Activated naive CD8-positive, alpha-beta T cell treated with anti-CD3 and anti-CD28 coated beads for 36 hours (primary cell): ENCODE data around the gene DNASE2B. TPM values are rescaled to one million over a fixed set of nuclear protein-coding genes. Genes with fewer than 3 reads are reported as not detected.

Experiments used
- DNase-seq: peaks from one replicate; pipeline ENCODE4 v3.0.0; 2021
- H3K27ac Mint-ChIP-seq: one replicate; pipeline ENCODE4 v1.8.0; 2022; ENCODE audit warnings: mild to moderate bottlenecking, moderate library complexity, mixed read lengths
- H3K27me3 Mint-ChIP-seq: one replicate; pipeline ENCODE4 v1.8.0; 2022; ENCODE audit warnings: mild to moderate bottlenecking, mixed read lengths
- H3K36me3 Mint-ChIP-seq: one replicate; pipeline ENCODE4 v1.8.0; 2021; ENCODE audit warnings: mild to moderate bottlenecking, mixed read lengths
- H3K4me1 Mint-ChIP-seq: one replicate; pipeline ENCODE4 v1.8.0; 2021; ENCODE audit warnings: mixed read lengths
- H3K4me3 Mint-ChIP-seq: one replicate; pipeline ENCODE4 v1.8.0; 2022; ENCODE audit warnings: mild to moderate bottlenecking, moderate library complexity, mixed read lengths
- H3K9me3 Mint-ChIP-seq: one replicate; pipeline ENCODE4 v1.8.0; 2022; ENCODE audit warnings: mixed read lengths
- total RNA-seq, 2 experiments: library from RNA; stranded (reverse); gene quantifications; one replicate each; pipeline ENCODE4 v1.2.3, GENCODE V29; 2021

The DNASE2B gene
- not detected for total RNA-seq

- H3K9me3 Mint-ChIP-seq, result no peaks in the 10 kb centered on the region
- DNase-seq, result no peak
- no peaks in the 10 kb centered on the region for H3K36me3 Mint-ChIP-seq
- no peaks in the 10 kb centered on the region for H3K27me3 Mint-ChIP-seq
- no peaks in the 10 kb centered on the region for H3K4me1 Mint-ChIP-seq
- H3K4me3 Mint-ChIP-seq, result no peak within 1 kb of the TSS
- H3K27ac Mint-ChIP-seq, result no peak within 1 kb of the TSS
Observed at GRCh38 chr1:84398175-84399155, at the start of gene DNASE2B. TSS of gene DNASE2B (plus strand) at chr1:84398484. CDS start at chr1:84398565, 81 bp downstream.

GRCh38 chr1:84348759-84349158 lies 49.5 kb upstream of the DNASE2B start:
- no peaks in the 10 kb centered on the region for H3K9me3 Mint-ChIP-seq
- no peaks in the 10 kb centered on the region for H3K36me3 Mint-ChIP-seq
- no peaks in the 10 kb centered on the region for H3K27me3 Mint-ChIP-seq
- H3K4me1 Mint-ChIP-seq, result peaks cover 8% of the 10 kb centered on the region
- no peak overlapping the region for H3K27ac Mint-ChIP-seq
- H3K4me3 Mint-ChIP-seq, result no peak overlapping the region
- no peak for DNase-seq

DNA sequence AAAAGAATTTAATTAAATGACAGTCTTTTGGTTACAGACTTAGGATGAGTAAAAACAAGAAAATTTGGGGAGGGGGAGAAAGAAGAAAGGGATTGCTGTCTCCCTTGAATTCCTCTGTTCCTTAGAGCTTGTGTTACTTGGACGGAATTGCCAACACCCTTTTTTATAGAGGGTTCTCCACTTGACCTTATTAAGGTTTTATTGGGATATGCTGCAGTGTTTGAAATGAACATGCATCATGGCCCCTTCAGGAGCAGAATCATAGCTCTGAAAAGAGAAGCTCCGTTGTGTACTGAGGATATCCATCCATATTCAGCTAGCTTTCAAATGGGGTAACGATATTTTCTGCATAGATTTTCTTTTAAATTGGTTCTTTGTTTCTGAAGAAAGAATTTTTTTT lies 48.2 kb upstream of the DNASE2B start:
- no peak overlapping the region for H3K27ac Mint-ChIP-seq
- H3K9me3 Mint-ChIP-seq, result no peaks in the 10 kb centered on the region
- H3K27me3 Mint-ChIP-seq, result no peaks in the 10 kb centered on the region
- peaks cover 8% of the 10 kb centered on the region for H3K4me1 Mint-ChIP-seq
- H3K36me3 Mint-ChIP-seq, result no peaks in the 10 kb centered on the region
- DNase-seq, result no peak
- H3K4me3 Mint-ChIP-seq, result no peak overlapping the region

GRCh38 chr1:84350550-84350949 lies 47.7 kb upstream of the DNASE2B start:
- no peaks in the 10 kb centered on the region for H3K36me3 Mint-ChIP-seq

GRCh38 chr1:84352298-84353106 lies 45.8 kb upstream of the DNASE2B start:
- H3K9me3 Mint-ChIP-seq, result peaks cover 3% of the 10 kb centered on the region
- no peak overlapping the region for H3K4me3 Mint-ChIP-seq
- no peaks in the 10 kb centered on the region for H3K36me3 Mint-ChIP-seq
- peaks cover 8% of the 10 kb centered on the region for H3K4me1 Mint-ChIP-seq
- no peak for DNase-seq
- no peak overlapping the region for H3K27ac Mint-ChIP-seq
- no peaks in the 10 kb centered on the region for H3K27me3 Mint-ChIP-seq

More at GRCh38 chr1:84350550-84350949, 47.7 kb upstream of the DNASE2B start:
- no peak overlapping the region for H3K27ac Mint-ChIP-seq
- no peak for DNase-seq
- no peaks in the 10 kb centered on the region for H3K9me3 Mint-ChIP-seq
- peaks cover 8% of the 10 kb centered on the region for H3K4me1 Mint-ChIP-seq
- H3K27me3 Mint-ChIP-seq, result no peaks in the 10 kb centered on the region
- no peak overlapping the region for H3K4me3 Mint-ChIP-seq

GRCh38 chr1:84353695-84354094 lies 44.6 kb upstream of the DNASE2B start:
- no peaks in the 10 kb centered on the region for H3K36me3 Mint-ChIP-seq
- no peak overlapping the region for H3K27ac Mint-ChIP-seq
- H3K4me1 Mint-ChIP-seq, result peaks cover 8% of the 10 kb centered on the region
- no peaks in the 10 kb centered on the region for H3K27me3 Mint-ChIP-seq
- H3K4me3 Mint-ChIP-seq, result no peak overlapping the region
- H3K9me3 Mint-ChIP-seq, result peaks cover 3% of the 10 kb centered on the region
- DNase-seq, result no peak

DNA sequence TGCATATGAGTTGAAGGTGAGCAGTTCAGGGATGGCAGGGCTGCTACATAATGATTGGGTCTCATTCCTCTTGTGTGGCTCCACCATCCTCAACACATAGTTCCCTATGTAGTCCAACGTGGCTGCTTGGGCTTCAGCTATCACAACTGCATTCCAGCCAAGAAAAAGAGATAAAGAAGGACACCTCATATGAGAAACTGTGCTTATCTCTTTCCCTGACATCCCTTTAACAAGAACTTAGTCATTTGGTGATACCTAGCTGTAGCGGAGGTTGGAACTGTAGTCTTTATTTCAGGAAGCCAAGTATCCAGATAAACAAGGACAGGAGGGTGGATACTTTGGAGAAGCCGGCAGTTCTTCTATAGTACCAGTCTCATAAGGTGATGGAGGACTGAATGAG lies 42.7 kb upstream of the DNASE2B start:
- H3K4me1 Mint-ChIP-seq, result peaks cover 8% of the 10 kb centered on the region
- H3K36me3 Mint-ChIP-seq, result no peaks in the 10 kb centered on the region
- peaks cover 3% of the 10 kb centered on the region for H3K9me3 Mint-ChIP-seq
- no peak overlapping the region for H3K27ac Mint-ChIP-seq
- DNase-seq, result no peak
- H3K4me3 Mint-ChIP-seq, result no peak overlapping the region
- H3K27me3 Mint-ChIP-seq, result no peaks in the 10 kb centered on the region

DNA sequence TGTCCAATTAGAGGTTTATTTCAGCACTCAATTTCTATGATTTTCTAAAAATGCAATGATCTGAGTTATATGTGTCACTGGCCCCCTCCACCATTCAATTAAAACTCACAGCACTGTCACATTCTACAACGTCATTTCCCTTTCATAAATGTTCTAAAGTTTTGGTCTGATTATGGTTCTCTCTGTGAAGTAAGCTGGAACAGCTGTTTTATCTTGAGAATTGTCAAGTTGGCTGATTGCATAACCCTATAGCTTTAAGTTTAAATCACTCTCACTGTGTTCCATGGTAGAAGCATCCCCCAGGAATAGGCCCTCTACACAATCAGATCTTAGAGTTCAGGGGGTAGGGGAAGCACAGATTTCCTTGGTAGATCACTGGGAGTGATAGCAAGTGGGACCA lies 41.4 kb upstream of the DNASE2B start:
- peaks cover 3% of the 10 kb centered on the region for H3K9me3 Mint-ChIP-seq
- no peak overlapping the region for H3K27ac Mint-ChIP-seq
- H3K4me1 Mint-ChIP-seq, result no peaks in the 10 kb centered on the region
- no peaks in the 10 kb centered on the region for H3K27me3 Mint-ChIP-seq
- no peak for DNase-seq
- no peaks in the 10 kb centered on the region for H3K36me3 Mint-ChIP-seq
- H3K4me3 Mint-ChIP-seq, result no peak overlapping the region

- Mint-ChIP-seq H3K4me3 (no peak overlapping the region), H3K9me3 (peaks cover 3% of the 10 kb centered on the region), H3K36me3 (no peaks in the 10 kb centered on the region), H3K4me1 (peaks cover 9% of the 10 kb centered on the region), H3K27ac (no peak overlapping the region), H3K27me3 (no peaks in the 10 kb centered on the region)
- DNase-seq, result no peak
Observed at GRCh38 chr1:84358695-84359094, 39.6 kb upstream of the DNASE2B start.

DNA sequence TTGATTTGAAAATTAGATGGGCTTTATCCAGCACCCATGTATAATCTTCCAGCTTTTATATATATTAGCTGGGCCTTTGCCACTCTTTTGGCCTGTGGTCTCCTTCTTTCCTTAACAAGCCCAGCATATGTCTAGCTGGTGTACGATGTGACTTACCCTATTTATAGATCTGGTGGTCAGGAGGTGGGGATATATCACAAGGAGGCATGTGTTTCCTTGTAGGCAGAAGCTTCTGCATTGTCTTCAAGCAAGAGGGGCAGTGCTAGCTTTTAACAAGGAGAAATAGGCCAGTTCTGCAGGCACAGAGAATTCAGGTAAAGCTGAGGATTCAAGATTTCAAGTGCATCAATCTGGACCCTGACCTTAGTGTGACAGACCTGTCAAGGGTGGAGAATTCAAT lies 38.0 kb upstream of the DNASE2B start:
- Mint-ChIP-seq H3K9me3 (peaks cover 3% of the 10 kb centered on the region), H3K36me3 (peaks cover 1% of the 10 kb centered on the region), H3K27me3 (no peaks in the 10 kb centered on the region), H3K4me1 (peaks cover 11% of the 10 kb centered on the region), H3K4me3 (no peak overlapping the region), H3K27ac (no peak overlapping the region)
- DNase-seq, result no peak

DNA sequence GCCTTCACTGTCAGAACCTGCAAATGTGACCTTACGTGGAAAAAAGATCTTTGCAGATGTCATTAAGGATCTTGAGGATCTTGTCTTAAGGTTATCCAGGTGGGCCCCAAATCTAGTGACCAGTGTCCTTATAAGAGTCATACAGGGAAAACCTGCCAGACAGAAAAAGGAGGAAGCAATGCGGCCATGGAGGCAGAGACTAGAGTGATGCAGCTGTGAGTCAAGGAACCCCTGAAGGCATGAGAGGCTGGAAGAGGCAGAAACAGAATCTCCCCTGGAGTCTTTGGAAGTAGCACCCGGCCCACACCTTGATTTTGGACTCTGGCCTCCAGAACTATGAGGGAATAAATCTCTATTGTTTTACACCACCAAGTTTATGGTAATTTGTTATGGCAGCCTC lies 36.5 kb upstream of the DNASE2B start:
- H3K9me3 Mint-ChIP-seq, result peaks cover 1% of the 10 kb centered on the region
- H3K4me3 Mint-ChIP-seq, result no peak overlapping the region

DNA sequence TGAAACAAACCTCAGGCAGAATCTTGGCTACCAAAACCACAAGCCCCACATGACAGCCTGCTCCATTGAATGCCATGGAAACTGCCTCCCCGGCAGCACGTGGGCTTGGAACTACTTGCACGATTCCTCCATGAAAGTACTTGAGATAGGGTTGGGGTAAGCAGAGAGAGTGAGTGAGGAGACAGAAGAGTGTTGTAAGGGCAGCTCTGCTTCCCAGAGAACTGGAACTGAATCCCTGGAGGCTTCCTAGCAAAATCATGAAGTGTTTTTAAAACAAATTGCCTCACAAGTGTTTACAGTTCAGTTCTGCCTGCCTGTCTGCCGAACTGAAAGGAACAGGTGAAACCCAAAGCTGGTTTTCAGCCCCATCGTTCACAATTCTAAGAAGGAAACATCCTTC lies 35.3 kb upstream of the DNASE2B start:
- H3K27me3 Mint-ChIP-seq, result no peaks in the 10 kb centered on the region

More for the DNA sequence above, 36.5 kb upstream of the DNASE2B start:
- no peaks in the 10 kb centered on the region for H3K27me3 Mint-ChIP-seq
- peaks cover 1% of the 10 kb centered on the region for H3K36me3 Mint-ChIP-seq
- DNase-seq, result no peak
- H3K27ac Mint-ChIP-seq, result no peak overlapping the region
- H3K4me1 Mint-ChIP-seq, result peaks cover 18% of the 10 kb centered on the region

GRCh38 chr1:84363622-84364021 lies 34.7 kb upstream of the DNASE2B start:
- H3K4me1 Mint-ChIP-seq, result peaks cover 18% of the 10 kb centered on the region
- no peaks in the 10 kb centered on the region for H3K27me3 Mint-ChIP-seq
- H3K36me3 Mint-ChIP-seq, result peaks cover 1% of the 10 kb centered on the region
- H3K9me3 Mint-ChIP-seq, result no peaks in the 10 kb centered on the region
- DNase-seq, result no peak
- H3K27ac Mint-ChIP-seq, result no peak overlapping the region
- no peak overlapping the region for H3K4me3 Mint-ChIP-seq

More for the DNA sequence above, 35.3 kb upstream of the DNASE2B start:
- DNase-seq, result no peak
- Mint-ChIP-seq H3K4me3 (no peak overlapping the region), H3K27ac (no peak overlapping the region), H3K4me1 (peaks cover 18% of the 10 kb centered on the region), H3K9me3 (no peaks in the 10 kb centered on the region), H3K36me3 (peaks cover 1% of the 10 kb centered on the region)

- no peaks in the 10 kb centered on the region for H3K27me3 Mint-ChIP-seq
- DNase-seq, result peak; percentile 48
- H3K36me3 Mint-ChIP-seq, result peaks cover 1% of the 10 kb centered on the region
- H3K4me3 Mint-ChIP-seq, result no peak overlapping the region
- H3K9me3 Mint-ChIP-seq, result no peaks in the 10 kb centered on the region
- H3K4me1 Mint-ChIP-seq, result peaks cover 18% of the 10 kb centered on the region
- H3K27ac Mint-ChIP-seq, result peak overlapping the region; percentile 84
Observed at GRCh38 chr1:84365225-84366221, 32.8 kb upstream of the DNASE2B start.
